HG02571 (cell line): ENCODE results near the gene MCTP2.

Experiments
- ATAC-seq: cut with Tn5 transposase; IDR thresholded peaks from one replicate; pipeline ENCODE4 v1.9.1; 2021; ENCODE audit warnings: mild to moderate bottlenecking, moderate library complexity; ENCODE audit not compliant: unreplicated experiment

Gene MCTP2

GRCh38 chr15:94432279-94432678 is 200.9 kb downstream of the MCTP2 start:
- no peak for ATAC-seq

- ATAC-seq: no peak
Measured at GRCh38 chr15:94439158-94439557, 207.8 kb downstream of the MCTP2 start.

- ATAC-seq: no peak
Measured at GRCh38 chr15:94441760-94442159, 210.4 kb downstream of the MCTP2 start.

GRCh38 chr15:94442480-94442879 is 211.1 kb downstream of the MCTP2 start:
- ATAC-seq: no peak

DNA sequence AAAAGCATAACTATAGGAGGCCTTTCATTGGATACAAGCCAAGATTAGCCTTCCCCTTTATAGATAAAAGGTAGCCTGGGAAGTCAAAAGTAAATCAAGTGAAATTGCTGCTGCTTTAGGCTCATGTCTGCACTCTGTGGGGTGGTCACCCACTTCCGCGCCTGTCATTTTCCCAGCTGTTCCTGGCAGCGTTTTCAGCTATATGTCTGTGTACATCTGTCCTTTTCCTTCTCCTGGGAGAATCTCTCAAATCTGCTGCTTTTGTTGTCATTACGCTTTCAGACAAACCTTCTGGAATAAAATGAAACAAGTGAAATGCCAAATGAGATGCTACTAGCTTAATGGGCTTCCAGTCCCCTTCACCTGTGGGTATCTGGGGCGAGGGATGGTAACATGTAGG is 211.8 kb downstream of the MCTP2 start:
- ATAC-seq: no peak

GRCh38 chr15:94445566-94446160 is 214.3 kb downstream of the MCTP2 start:
- no peak for ATAC-seq

- ATAC-seq: no peak
Measured at GRCh38 chr15:94446441-94446840, 215.1 kb downstream of the MCTP2 start.

DNA sequence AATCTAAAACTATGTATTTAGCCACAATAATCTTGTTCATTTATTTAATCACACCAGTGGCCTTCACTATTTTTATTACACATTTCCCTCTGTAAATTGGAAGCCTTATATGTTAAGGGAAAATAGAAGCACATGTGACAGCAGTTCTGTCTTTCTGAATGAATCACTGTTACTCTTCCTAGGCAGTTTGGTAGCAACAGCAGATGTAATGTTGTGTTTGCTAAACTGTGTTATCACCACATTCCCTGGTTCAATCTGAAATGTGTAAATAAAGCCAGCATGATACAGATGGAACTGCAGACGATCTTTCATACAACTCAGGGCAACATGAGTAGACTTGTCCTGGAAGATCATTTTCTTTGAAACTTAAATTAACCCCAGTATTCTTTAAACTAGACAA is 220.1 kb downstream of the MCTP2 start:
- ATAC-seq: no peak

GRCh38 chr15:94453227-94453988 is 222.0 kb downstream of the MCTP2 start:
- ATAC-seq: no peak

DNA sequence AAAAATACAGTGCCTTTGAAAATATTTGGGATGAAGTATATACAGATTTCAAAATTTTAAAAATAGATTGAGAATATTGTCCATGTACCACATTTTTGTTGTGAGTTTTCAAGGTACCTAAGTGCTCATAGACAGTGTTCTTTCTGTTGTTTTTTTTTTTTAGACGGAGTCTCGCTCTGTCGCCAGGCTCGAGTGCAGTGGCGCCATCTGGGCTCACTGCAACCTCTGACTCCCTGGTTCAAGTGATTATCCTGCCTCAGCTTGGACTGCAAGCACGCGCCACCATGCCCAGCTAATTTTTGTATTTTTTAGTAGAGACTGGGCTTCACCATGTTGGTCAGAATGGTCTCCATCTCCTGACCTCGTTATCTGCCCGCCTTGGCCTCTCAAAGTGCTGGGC is 223.9 kb downstream of the MCTP2 start:
- no peak for ATAC-seq

- ATAC-seq: no peak
Measured at GRCh38 chr15:94456226-94456625, 224.9 kb downstream of the MCTP2 start.

DNA sequence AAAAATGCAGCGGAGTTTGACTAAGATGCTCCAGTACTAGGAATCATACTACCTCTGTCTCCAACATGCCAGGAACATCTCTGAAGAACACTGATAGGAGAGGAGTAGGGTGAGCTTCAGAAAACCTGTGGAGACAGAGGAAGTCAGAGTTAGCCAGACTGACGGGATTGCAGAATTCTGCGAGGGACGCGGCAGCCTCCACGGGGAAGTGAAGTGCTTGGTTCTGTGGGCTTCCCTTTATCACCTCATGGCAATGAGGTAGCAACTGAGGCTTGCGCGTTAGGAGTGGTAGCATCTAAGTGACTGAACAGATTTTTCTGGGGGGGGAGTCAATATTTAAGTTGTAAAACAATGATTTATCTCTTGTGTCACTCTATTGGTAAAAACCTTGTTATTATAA is 226.3 kb downstream of the MCTP2 start:
- ATAC-seq: no peak

- no peak for ATAC-seq
Measured at GRCh38 chr15:94460624-94461023, 229.3 kb downstream of the MCTP2 start.

GRCh38 chr15:94467034-94467433 is 235.7 kb downstream of the MCTP2 start:
- no peak for ATAC-seq

GRCh38 chr15:94470492-94470891 is 239.1 kb downstream of the MCTP2 start:
- no peak for ATAC-seq

GRCh38 chr15:94476686-94477085 is 245.3 kb downstream of the MCTP2 start:
- ATAC-seq: no peak

- ATAC-seq: no peak
Measured at GRCh38 chr15:94477913-94478553, 246.7 kb downstream of the MCTP2 start.

DNA sequence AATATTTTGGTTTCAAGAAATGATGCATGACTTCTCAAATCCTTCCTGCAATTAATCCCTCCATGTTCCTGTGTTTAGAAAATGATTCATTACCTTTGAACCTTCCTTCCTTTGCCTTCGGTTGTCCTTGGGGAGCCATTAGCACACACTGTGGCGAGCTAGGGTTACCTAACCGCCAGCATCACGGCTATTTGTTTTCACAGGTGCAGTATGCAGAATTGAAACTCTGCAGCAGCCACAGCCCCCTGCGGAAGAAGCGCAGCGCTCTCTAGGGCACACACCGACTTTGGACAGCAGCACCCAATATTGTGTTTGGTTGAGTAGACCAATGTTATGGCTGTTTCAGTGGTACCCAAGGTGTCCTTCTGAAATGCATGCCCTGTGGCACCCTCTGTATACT is 247.4 kb downstream of the MCTP2 start:
- no peak for ATAC-seq

DNA sequence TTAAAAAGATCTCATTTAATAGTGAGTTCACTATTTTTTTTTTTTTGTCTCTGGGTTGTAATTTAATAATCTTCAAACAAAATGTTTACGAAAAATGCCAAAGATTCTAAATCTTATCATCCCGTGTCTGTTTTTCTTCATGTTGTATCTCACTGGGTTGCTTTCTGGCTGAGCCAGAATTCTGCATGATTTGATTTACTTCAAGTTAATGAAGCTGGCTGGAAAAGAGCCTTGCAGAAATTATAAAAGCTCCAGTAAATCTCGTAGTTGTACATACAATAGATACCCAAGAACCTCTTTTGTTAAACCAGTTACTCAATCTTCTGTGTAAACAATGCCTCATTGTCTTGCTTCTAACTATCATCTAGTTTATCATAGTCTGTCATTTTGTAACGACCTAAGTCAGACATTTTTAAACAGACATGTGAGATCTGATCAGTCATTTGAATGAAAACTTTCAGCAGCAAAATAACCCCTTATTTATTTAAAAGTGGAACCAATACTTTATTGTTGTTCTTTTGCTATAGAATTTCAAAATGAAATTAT is 249.0 kb downstream of the MCTP2 start:
- no peak for ATAC-seq

DNA sequence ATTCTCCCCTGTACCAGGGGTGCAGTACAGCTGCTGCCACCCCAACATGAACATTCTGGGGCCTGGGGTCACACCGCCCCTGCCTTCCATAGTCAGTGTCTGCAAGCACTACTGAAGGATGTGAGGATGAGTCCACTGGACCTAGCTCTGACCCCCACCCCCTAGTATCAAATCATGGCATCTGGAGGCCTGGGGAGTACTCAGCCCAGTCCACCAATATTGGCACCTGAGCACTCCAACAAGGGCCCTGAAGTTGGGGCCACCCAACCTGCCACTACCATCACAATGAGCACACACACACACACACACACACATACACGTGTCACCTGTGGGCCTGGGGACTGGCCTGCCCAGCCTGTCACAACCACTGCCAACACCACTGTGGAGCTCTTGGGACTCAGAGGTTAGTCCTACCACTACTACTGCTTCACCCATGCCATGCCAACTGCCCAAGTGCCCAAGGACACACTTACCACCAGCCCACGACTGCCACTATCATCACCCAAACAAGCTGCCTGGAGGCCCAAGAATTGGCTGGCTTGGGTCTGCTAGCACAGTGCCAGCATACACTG is 253.9 kb downstream of the MCTP2 start:
- ATAC-seq: no peak

- ATAC-seq: no peak
Measured at GRCh38 chr15:94487635-94488034, 256.3 kb downstream of the MCTP2 start.

DNA sequence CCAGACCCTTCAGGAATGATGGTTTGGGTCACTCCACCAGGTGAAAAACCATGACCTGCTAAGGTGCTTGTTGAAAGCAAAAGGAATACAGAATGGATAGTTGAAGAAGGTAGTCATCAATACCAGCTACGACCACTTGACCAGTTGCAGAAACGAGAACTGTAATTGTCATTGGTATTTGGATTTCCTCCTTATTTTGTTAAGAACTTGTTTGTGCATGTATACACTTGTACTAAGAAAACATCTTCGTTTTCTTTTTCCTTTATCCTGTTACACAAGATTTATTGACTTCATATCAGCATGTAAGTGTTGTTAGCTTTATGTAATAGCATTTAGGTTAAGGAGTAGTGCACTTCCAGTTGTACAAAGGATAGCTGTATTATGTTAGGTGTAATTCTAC is 261.8 kb downstream of the MCTP2 start:
- no peak for ATAC-seq
